MM.1S (cell line): Measurements from ENCODE around the gene WDR37.

Source experiments
- EZH2 ChIP-seq: fragments of 300-600 bp; sonication (generic); optimal IDR thresholded peaks from 2 replicates; pipeline ENCODE3; 2017; ENCODE audit warnings: low read depth, mild to moderate bottlenecking, antibody characterized with exemption, low read length, mixed read lengths
- EZH2phosphoT487 ChIP-seq: fragments of 300-600 bp; sonication (generic); IDR thresholded peaks from 2 replicates; pipeline ENCODE4 v1.6.1; 2018; ENCODE audit warnings: antibody characterized with exemption, low read length
- TF ChIP-seq, protein P1 (sequence below): fragments of 300-600 bp; sonication (generic); IDR thresholded peaks from 2 replicates; pipeline ENCODE4 v1.5.1; 2016; ENCODE audit warnings: antibody characterized with exemption, low read length, mixed read lengths

DNA sequence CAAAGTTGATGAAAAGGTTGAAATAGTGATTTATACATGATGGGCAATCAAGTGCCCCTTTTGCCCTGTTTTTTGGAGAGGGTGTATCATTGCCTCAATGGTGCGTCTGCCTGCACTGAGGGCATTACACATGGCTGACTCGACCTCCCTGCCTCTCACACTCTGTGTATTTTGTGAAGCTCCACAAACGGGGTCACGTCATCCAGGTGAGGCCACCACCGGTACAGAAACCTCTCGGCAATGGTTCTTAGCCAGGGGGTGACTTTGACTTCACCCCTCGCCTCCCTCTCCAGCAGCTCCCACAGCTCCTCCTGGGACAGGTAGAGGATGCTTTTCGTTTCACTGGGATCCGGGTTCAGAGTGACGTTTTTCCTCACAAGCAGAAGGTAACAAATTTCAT lies 36.8 kb upstream of the WDR37 start:
- TF ChIP-seq, protein P1, sequence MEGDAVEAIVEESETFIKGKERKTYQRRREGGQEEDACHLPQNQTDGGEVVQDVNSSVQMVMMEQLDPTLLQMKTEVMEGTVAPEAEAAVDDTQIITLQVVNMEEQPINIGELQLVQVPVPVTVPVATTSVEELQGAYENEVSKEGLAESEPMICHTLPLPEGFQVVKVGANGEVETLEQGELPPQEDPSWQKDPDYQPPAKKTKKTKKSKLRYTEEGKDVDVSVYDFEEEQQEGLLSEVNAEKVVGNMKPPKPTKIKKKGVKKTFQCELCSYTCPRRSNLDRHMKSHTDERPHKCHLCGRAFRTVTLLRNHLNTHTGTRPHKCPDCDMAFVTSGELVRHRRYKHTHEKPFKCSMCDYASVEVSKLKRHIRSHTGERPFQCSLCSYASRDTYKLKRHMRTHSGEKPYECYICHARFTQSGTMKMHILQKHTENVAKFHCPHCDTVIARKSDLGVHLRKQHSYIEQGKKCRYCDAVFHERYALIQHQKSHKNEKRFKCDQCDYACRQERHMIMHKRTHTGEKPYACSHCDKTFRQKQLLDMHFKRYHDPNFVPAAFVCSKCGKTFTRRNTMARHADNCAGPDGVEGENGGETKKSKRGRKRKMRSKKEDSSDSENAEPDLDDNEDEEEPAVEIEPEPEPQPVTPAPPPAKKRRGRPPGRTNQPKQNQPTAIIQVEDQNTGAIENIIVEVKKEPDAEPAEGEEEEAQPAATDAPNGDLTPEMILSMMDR = no peak
- TF ChIP-seq EZH2 = no peak
- TF ChIP-seq EZH2phosphoT487 = no peak
